Measurements from ENCODE around the gene EMD.

Gene EMD

DNA sequence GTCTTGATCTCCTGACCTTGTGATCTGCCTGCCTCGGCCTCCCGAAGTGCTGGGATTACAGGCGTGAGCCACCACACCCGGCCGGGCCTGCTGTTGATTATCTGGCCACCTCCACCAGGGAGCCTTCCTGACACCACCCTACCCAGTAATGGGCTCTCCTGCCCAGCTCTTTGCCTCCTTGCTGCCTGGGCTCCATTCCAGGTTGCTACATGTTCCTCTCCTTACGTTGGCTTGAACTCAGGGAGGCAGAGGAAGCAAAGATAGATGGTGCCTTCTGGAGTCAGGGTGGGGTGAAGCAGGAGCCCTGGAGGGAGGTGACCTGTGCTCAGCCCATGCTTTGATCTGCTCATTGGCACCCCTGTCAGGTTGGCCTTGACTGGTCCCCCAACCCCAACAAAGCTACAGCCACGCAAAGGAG lies 31.0 kb upstream of the EMD start:
- Histone ChIP-seq H2AFZ (ENCODE audit: low read length) (no peak overlapping the region), H3K79me2 (ENCODE audit: insufficient read depth, low read length) (no peaks in the 10 kb centered on the region), H3K9ac (ENCODE audit: low read depth, low read length, poor library complexity, severe bottlenecking) (no peak overlapping the region), H3K36me3 (ENCODE audit: insufficient read depth, low read length) (peaks cover 39% of the 10 kb centered on the region; the same call in 1 of the 2 replicates), H3K4me3 (ENCODE audit: low read length, poor library complexity, severe bottlenecking) (no peak overlapping the region), H3F3A (ENCODE audit: low read depth) (no peaks in the 10 kb centered on the region), H3K4me2 (ENCODE audit: low read depth, low read length, poor library complexity, severe bottlenecking) (no peak overlapping the region), H3K27me3 (ENCODE audit: insufficient read depth, low read length, poor library complexity, severe bottlenecking) (no peaks in the 10 kb centered on the region), H4K20me1 (ENCODE audit: insufficient read depth, low read length, poor library complexity, severe bottlenecking) (no peaks in the 10 kb centered on the region), H3K4me1 (ENCODE audit: insufficient read depth, low read length, poor library complexity, severe bottlenecking) (peaks cover 7% of the 10 kb centered on the region), H3K9me2 (replicated peaks; ENCODE audit: low read depth, low read length) (no peaks in the 10 kb centered on the region), H3K9me3 (ENCODE audit: insufficient read depth, low read depth, low read length) (no peaks in the 10 kb centered on the region)
- TF ChIP-seq EZH2phosphoT487 (IDR thresholded peaks at IDR 0.05; ENCODE audit: borderline replicate concordance), result no peak
- TF ChIP-seq, protein P1, sequence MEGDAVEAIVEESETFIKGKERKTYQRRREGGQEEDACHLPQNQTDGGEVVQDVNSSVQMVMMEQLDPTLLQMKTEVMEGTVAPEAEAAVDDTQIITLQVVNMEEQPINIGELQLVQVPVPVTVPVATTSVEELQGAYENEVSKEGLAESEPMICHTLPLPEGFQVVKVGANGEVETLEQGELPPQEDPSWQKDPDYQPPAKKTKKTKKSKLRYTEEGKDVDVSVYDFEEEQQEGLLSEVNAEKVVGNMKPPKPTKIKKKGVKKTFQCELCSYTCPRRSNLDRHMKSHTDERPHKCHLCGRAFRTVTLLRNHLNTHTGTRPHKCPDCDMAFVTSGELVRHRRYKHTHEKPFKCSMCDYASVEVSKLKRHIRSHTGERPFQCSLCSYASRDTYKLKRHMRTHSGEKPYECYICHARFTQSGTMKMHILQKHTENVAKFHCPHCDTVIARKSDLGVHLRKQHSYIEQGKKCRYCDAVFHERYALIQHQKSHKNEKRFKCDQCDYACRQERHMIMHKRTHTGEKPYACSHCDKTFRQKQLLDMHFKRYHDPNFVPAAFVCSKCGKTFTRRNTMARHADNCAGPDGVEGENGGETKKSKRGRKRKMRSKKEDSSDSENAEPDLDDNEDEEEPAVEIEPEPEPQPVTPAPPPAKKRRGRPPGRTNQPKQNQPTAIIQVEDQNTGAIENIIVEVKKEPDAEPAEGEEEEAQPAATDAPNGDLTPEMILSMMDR (conservative IDR thresholded peaks at IDR 0.05; ENCODE audit: low read length), result no peak

GRCh38 chrX:154348646-154349358 lies 30.3 kb upstream of the EMD start:
- Histone ChIP-seq H2AFZ (ENCODE audit: low read length) (no peak overlapping the region), H3K9me2 (replicated peaks; ENCODE audit: low read depth, low read length) (no peaks in the 10 kb centered on the region), H3K36me3 (ENCODE audit: insufficient read depth, low read length) (peaks cover 46% of the 10 kb centered on the region; the same call in 1 of the 2 replicates), H3K79me2 (ENCODE audit: insufficient read depth, low read length) (no peaks in the 10 kb centered on the region), H3F3A (ENCODE audit: low read depth) (no peaks in the 10 kb centered on the region), H3K9me3 (ENCODE audit: insufficient read depth, low read depth, low read length) (no peaks in the 10 kb centered on the region), H4K20me1 (ENCODE audit: insufficient read depth, low read length, poor library complexity, severe bottlenecking) (no peaks in the 10 kb centered on the region), H3K27me3 (ENCODE audit: insufficient read depth, low read length, poor library complexity, severe bottlenecking) (no peaks in the 10 kb centered on the region), H3K4me3 (ENCODE audit: low read length, poor library complexity, severe bottlenecking) (no peak overlapping the region), H3K4me2 (ENCODE audit: low read depth, low read length, poor library complexity, severe bottlenecking) (no peak overlapping the region), H3K4me1 (ENCODE audit: insufficient read depth, low read length, poor library complexity, severe bottlenecking) (peaks cover 7% of the 10 kb centered on the region), H3K9ac (ENCODE audit: low read depth, low read length, poor library complexity, severe bottlenecking) (no peak overlapping the region)
- TF ChIP-seq, protein P1 (conservative IDR thresholded peaks at IDR 0.05; ENCODE audit: low read length), result no peak
- TF ChIP-seq EZH2phosphoT487 (IDR thresholded peaks at IDR 0.05; ENCODE audit: borderline replicate concordance), result no peak

- H3K4me3 ChIP-seq (ENCODE audit: low read length, poor library complexity, severe bottlenecking), result no peak overlapping the region
- H3K9me3 ChIP-seq (ENCODE audit: insufficient read depth, low read depth, low read length), result no peaks in the 10 kb centered on the region
- H3K4me2 ChIP-seq (ENCODE audit: low read depth, low read length, poor library complexity, severe bottlenecking), result no peak overlapping the region
- H3K4me1 ChIP-seq (ENCODE audit: insufficient read depth, low read length, poor library complexity, severe bottlenecking), result peaks cover 7% of the 10 kb centered on the region
- peaks cover 52% of the 10 kb centered on the region; the same call in 1 of the 2 replicates for H3K36me3 ChIP-seq (ENCODE audit: insufficient read depth, low read length)
- no peak overlapping the region for H3K9ac ChIP-seq (ENCODE audit: low read depth, low read length, poor library complexity, severe bottlenecking)
- no peaks in the 10 kb centered on the region for H4K20me1 ChIP-seq (ENCODE audit: insufficient read depth, low read length, poor library complexity, severe bottlenecking)
- no peaks in the 10 kb centered on the region for H3F3A ChIP-seq (ENCODE audit: low read depth)
- no peak for TF ChIP-seq EZH2phosphoT487 (IDR thresholded peaks at IDR 0.05; ENCODE audit: borderline replicate concordance)
- TF ChIP-seq, protein P1 (conservative IDR thresholded peaks at IDR 0.05; ENCODE audit: low read length), result no peak
- H3K79me2 ChIP-seq (ENCODE audit: insufficient read depth, low read length), result no peaks in the 10 kb centered on the region
- H2AFZ ChIP-seq (ENCODE audit: low read length), result no peak overlapping the region
- no peaks in the 10 kb centered on the region for H3K27me3 ChIP-seq (ENCODE audit: insufficient read depth, low read length, poor library complexity, severe bottlenecking)
- H3K9me2 ChIP-seq (replicated peaks; ENCODE audit: low read depth, low read length), result no peaks in the 10 kb centered on the region
Measured at GRCh38 chrX:154349359-154349935, 29.6 kb upstream of the EMD start.
